WTC11 (cell line): ENCODE measurements around the gene ABAT. TPM values are rescaled to one million over a fixed set of nuclear protein-coding genes. Genes with fewer than 3 reads are reported as not detected.
A peak's percentile ranks its signal among the peaks of the same experiment; 100 is the strongest.

ENCODE experiments used
- ATAC-seq: fragments of 200-7000 bp; cut with Tn5 transposase; 2 replicates; pipeline ENCODE4 v1.10.0; 2021; ENCODE audit warnings: mild to moderate bottlenecking, moderate library complexity
- CTCF ChIA-PET: fragments of 300-600 bp; sonication (Branson Sonifier 250); formaldehyde crosslinking; loops from one replicate; lab custom pipeline; 2021; ENCODE audit warnings: antibody characterized with exemption; lab: Charles Lee
- POLR2A ChIA-PET: fragments of 350-600 bp; sonication (Branson Sonifier 250); formaldehyde crosslinking; loops from one replicate; lab custom pipeline; 2021; ENCODE audit warnings: antibody characterized with exemption; lab: Charles Lee
- DNase-seq: peaks from one replicate; pipeline ENCODE4 v3.0.0; 2021; ENCODE audit warnings: low spot score
- H3K27ac Mint-ChIP-seq: 2 replicates; pipeline ENCODE4 v1.8.0; 2021; ENCODE audit warnings: mixed read lengths
- H3K27me3 Mint-ChIP-seq: 2 replicates; pipeline ENCODE4 v1.8.0; 2021; ENCODE audit warnings: low read depth, mild to moderate bottlenecking, moderate library complexity, mixed read lengths
- H3K36me3 Mint-ChIP-seq: 2 replicates; pipeline ENCODE4 v1.8.0; 2021; ENCODE audit warnings: mixed read lengths
- H3K4me1 Mint-ChIP-seq: 2 replicates; pipeline ENCODE4 v1.8.0; 2022; ENCODE audit warnings: mixed read lengths
- H3K4me3 Mint-ChIP-seq: 2 replicates; pipeline ENCODE4 v1.8.0; 2021; ENCODE audit warnings: mild to moderate bottlenecking, moderate library complexity, mixed read lengths
- H3K9me3 Mint-ChIP-seq: 2 replicates; pipeline ENCODE4 v1.8.0; 2021; ENCODE audit warnings: mixed read lengths
- AFF4 ChIP-seq: sonication (generic); formaldehyde crosslinking; IDR thresholded peaks from 2 replicates; pipeline ENCODE4 v1.8.1; 2023; ENCODE audit warnings: mild to moderate bottlenecking, missing genetic modification reagents, borderline replicate concordance
- ARID4B ChIP-seq: sonication (generic); formaldehyde crosslinking; IDR thresholded peaks from 2 replicates; pipeline ENCODE4 v1.8.0; 2023; ENCODE audit warnings: missing genetic modification reagents, mild to moderate bottlenecking, borderline replicate concordance
- ATF3 ChIP-seq: sonication (generic); formaldehyde crosslinking; conservative IDR thresholded peaks from 2 replicates; pipeline ENCODE4 v1.8.1; 2022; ENCODE audit warnings: mild to moderate bottlenecking, missing genetic modification reagents
- ESRRA ChIP-seq: sonication (generic); formaldehyde crosslinking; IDR thresholded peaks from 2 replicates; pipeline ENCODE4 v1.8.1; 2022; ENCODE audit warnings: mild to moderate bottlenecking, missing genetic modification reagents, borderline replicate concordance
- FOXK1 ChIP-seq: sonication (generic); formaldehyde crosslinking; IDR thresholded peaks from 2 replicates; pipeline ENCODE4 v1.8.0; 2022; ENCODE audit warnings: mild to moderate bottlenecking, moderate library complexity, missing genetic modification reagents
- JUN ChIP-seq: sonication (generic); formaldehyde crosslinking; IDR thresholded peaks from 2 replicates; pipeline ENCODE4 v1.8.0; 2023; ENCODE audit warnings: mild to moderate bottlenecking, missing genetic modification reagents
- MAX ChIP-seq: sonication (generic); formaldehyde crosslinking; IDR thresholded peaks from 2 replicates; pipeline ENCODE4 v1.8.0; 2022; ENCODE audit warnings: mild to moderate bottlenecking, missing genetic modification reagents
- MXD4 ChIP-seq: fragments of 250-450 bp; sonication (Bioruptor Pico); IDR thresholded peaks from 2 replicates; pipeline ENCODE4 v1.8.0; 2021; ENCODE audit warnings: mild to moderate bottlenecking, moderate library complexity, borderline replicate concordance
- SP1 ChIP-seq: sonication (generic); formaldehyde crosslinking; conservative IDR thresholded peaks from 2 replicates; pipeline ENCODE4 v1.8.1; 2022; ENCODE audit warnings: missing genetic modification reagents
- ZNF416 ChIP-seq: fragments of 250-450 bp; sonication (Bioruptor Pico); IDR thresholded peaks from 2 replicates; pipeline ENCODE4 v1.9.0; 2021; ENCODE audit warnings: mild to moderate bottlenecking, inconsistent platforms
- ZNF423 ChIP-seq: fragments of 250-450 bp; sonication (Bioruptor Pico); IDR thresholded peaks from 2 replicates; pipeline ENCODE4 v2.1.2; 2022; ENCODE audit warnings: mild to moderate bottlenecking, moderate library complexity
- ZNF425 ChIP-seq: fragments of 250-450 bp; sonication (Bioruptor Pico); conservative IDR thresholded peaks from 2 replicates; pipeline ENCODE4 v1.9.0; 2021; ENCODE audit warnings: mild to moderate bottlenecking
- ZNF512 ChIP-seq: sonication (generic); formaldehyde crosslinking; IDR thresholded peaks from 2 replicates; pipeline ENCODE4 v1.8.1; 2022; ENCODE audit warnings: missing genetic modification reagents, borderline replicate concordance
- ZNF532 ChIP-seq: fragments of 250-450 bp; sonication (Bioruptor Pico); IDR thresholded peaks from 2 replicates; pipeline ENCODE4 v1.9.0; 2021; ENCODE audit warnings: mild to moderate bottlenecking, borderline replicate concordance
- total RNA-seq: library from RNA; stranded (reverse); gene quantifications from 3 replicates; pipeline ENCODE4 v1.2.3, GENCODE V29; 2021

Gene ABAT
- total RNA-seq, 1 experiment from 2014 or later = 6.6 TPM

- TF ChIP-seq MAX (CRISPR knock-in tag) (no peak), ZNF532 (no peak), ATF3 (CRISPR knock-in tag) (no peak)
These were observed 92.8 kb downstream of the ABAT start (continued) for GRCh38 chr16:8767176-8767575.

GRCh38 chr16:8768283-8768682, 93.9 kb downstream of the ABAT start:
- ChIA-PET POLR2A (no interaction called here), CTCF (no interaction called here)
- ATAC-seq = no peak
- Mint-ChIP-seq H3K36me3 (no peaks in the 10 kb centered on the region), H3K27ac (no peak overlapping the region), H3K27me3 (no peaks in the 10 kb centered on the region), H3K4me3 (no peak overlapping the region), H3K9me3 (no peaks in the 10 kb centered on the region), H3K4me1 (peaks cover 18% of the 10 kb centered on the region)
- DNase-seq = no peak
- TF ChIP-seq ZNF416 (CRISPR knock-in tag) (no peak), FOXK1 (CRISPR knock-in tag) (no peak), ZNF512 (no peak), ARID4B (CRISPR knock-in tag) (no peak), ZNF425 (CRISPR knock-in tag) (no peak), ZNF423 (CRISPR knock-in tag) (no peak)

GRCh38 chr16:8768692-8769091, 94.3 kb downstream of the ABAT start:
- ATAC-seq (peak; percentile 61), DNase-seq (peak; percentile 16)
- Mint-ChIP-seq H3K27ac (no peak overlapping the region; the same call in 1 of the 2 replicates), H3K9me3 (no peaks in the 10 kb centered on the region), H3K4me3 (no peak overlapping the region), H3K27me3 (no peaks in the 10 kb centered on the region), H3K4me1 (peaks cover 17% of the 10 kb centered on the region), H3K36me3 (no peaks in the 10 kb centered on the region)
- CTCF ChIA-PET = no interaction called here
- POLR2A ChIA-PET = no interaction called here
- TF ChIP-seq JUN = no peak
- no peak for TF ChIP-seq MXD4 (CRISPR knock-in tag)
- no peak for TF ChIP-seq SP1
- TF ChIP-seq AFF4 = no peak
- no peak for TF ChIP-seq ESRRA (CRISPR knock-in tag)
